ENCODE data around the gene REPS1. TPM values are rescaled to one million over a fixed set of nuclear protein-coding genes. Genes with fewer than 3 reads are reported as not detected.

Gene REPS1
- total and polyA plus RNA-seq, 2 donors (not counting 1 experiment from before 2014, with no cell fraction given): 38.1 to 57.1 TPM

GRCh38 chr6:138857775-138858174 is 130.3 kb downstream of the REPS1 start:
- Histone ChIP-seq H3K4me3 (ENCODE audit: control extremely low read depth in 1 of 5, extremely low read depth in 1 of 5, insufficient read depth in 1 of 5, low read depth in 2 of 5, low read length in 4 of 5) (no peak overlapping the region), H2AFZ (ENCODE audit: insufficient read depth, low read depth, low read length, poor library complexity, severe bottlenecking) (no peak overlapping the region), H3K4me1 (ENCODE audit: control insufficient read depth in 2 of 2, insufficient read depth in 2 of 2, low read length in 2 of 2) (no peaks in the 10 kb centered on the region), H3K9me3 (ENCODE audit: control extremely low read depth in 1 of 3, control insufficient read depth in 2 of 3, insufficient read depth in 1 of 3, low read length in 2 of 3) (no peaks in the 10 kb centered on the region), H3K36me3 (replicated peaks in 1 of 2; ENCODE audit: control extremely low read depth in 1 of 2, control insufficient read depth in 1 of 2, extremely low read depth in 1 of 2, insufficient read depth in 2 of 2, low read length in 1 of 2) (no peaks in the 10 kb centered on the region), H4K20me1 (ENCODE audit: control insufficient read depth, insufficient read depth, low read length, poor library complexity, severe bottlenecking) (no peaks in the 10 kb centered on the region), H3K4me2 (replicated peaks; ENCODE audit: low read depth, low read length, poor library complexity, severe bottlenecking) (no peak overlapping the region), H3K79me2 (ENCODE audit: control insufficient read depth, insufficient read depth, low read length) (no peaks in the 10 kb centered on the region), H3K27me3 (replicated peaks in 1 of 4; ENCODE audit: control extremely low read depth in 1 of 4, control insufficient read depth in 3 of 4, insufficient read depth in 4 of 4, low read length in 3 of 4) (no peaks in the 10 kb centered on the region), H3K27ac (ENCODE audit: low read length in 2 of 2) (no peak overlapping the region), H3K9ac (ENCODE audit: low read length) (no peak overlapping the region)
- no peak overlapping the region for H3K4me3 Mint-ChIP-seq
- H3K27me3 Mint-ChIP-seq: peaks cover 15% of the 10 kb centered on the region
- CTCF ChIA-PET: no interaction called here
- POLR2A ChIA-PET: no interaction called here
- TF ChIP-seq, protein P1, sequence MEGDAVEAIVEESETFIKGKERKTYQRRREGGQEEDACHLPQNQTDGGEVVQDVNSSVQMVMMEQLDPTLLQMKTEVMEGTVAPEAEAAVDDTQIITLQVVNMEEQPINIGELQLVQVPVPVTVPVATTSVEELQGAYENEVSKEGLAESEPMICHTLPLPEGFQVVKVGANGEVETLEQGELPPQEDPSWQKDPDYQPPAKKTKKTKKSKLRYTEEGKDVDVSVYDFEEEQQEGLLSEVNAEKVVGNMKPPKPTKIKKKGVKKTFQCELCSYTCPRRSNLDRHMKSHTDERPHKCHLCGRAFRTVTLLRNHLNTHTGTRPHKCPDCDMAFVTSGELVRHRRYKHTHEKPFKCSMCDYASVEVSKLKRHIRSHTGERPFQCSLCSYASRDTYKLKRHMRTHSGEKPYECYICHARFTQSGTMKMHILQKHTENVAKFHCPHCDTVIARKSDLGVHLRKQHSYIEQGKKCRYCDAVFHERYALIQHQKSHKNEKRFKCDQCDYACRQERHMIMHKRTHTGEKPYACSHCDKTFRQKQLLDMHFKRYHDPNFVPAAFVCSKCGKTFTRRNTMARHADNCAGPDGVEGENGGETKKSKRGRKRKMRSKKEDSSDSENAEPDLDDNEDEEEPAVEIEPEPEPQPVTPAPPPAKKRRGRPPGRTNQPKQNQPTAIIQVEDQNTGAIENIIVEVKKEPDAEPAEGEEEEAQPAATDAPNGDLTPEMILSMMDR (IDR thresholded peaks at IDR 0.05): no peak
- no peak for TF ChIP-seq EZH2 (IDR thresholded peaks at IDR 0.05; ENCODE audit: borderline replicate concordance, insufficient read depth, low read depth, low read length, poor library complexity, severe bottlenecking)
- H3K27ac Mint-ChIP-seq: no peak overlapping the region
- H3K4me1 Mint-ChIP-seq: no peaks in the 10 kb centered on the region
- intact Hi-C loops (cut with micrococcal nuclease): no loop called here
- H3K9me3 Mint-ChIP-seq (ENCODE audit: insufficient read depth): no peaks in the 10 kb centered on the region
- WGBS (ENCODE audit: insufficient coverage): no CpG with 5 or more reads among the region's 10 CpGs
- DNase-seq: no peak
- ATAC-seq (ENCODE audit: low read depth): no peak

- no peak for DNase-seq
- ChIA-PET POLR2A (no interaction called here), CTCF (no interaction called here)
- 83% methylated on average over 5 of the region's 6 CpGs for WGBS (ENCODE audit: insufficient coverage)
- Mint-ChIP-seq H3K27ac (no peak overlapping the region), H3K4me3 (no peak overlapping the region), H3K9me3 (ENCODE audit: insufficient read depth) (no peaks in the 10 kb centered on the region), H3K4me1 (no peaks in the 10 kb centered on the region), H3K27me3 (peaks cover 9% of the 10 kb centered on the region)
- H4K20me1 ChIP-seq (ENCODE audit: control insufficient read depth, insufficient read depth, low read length, poor library complexity, severe bottlenecking): no peaks in the 10 kb centered on the region
- no peaks in the 10 kb centered on the region for H3K79me2 ChIP-seq (ENCODE audit: control insufficient read depth, insufficient read depth, low read length)
- no peak overlapping the region for H3K9ac ChIP-seq (ENCODE audit: low read length)
- intact Hi-C loops (cut with micrococcal nuclease): no loop called here
- no peaks in the 10 kb centered on the region for H3K27me3 ChIP-seq (replicated peaks in 1 of 4; ENCODE audit: control extremely low read depth in 1 of 4, control insufficient read depth in 3 of 4, insufficient read depth in 4 of 4, low read length in 3 of 4)
- ATAC-seq (ENCODE audit: low read depth): no peak
- H3K9me3 ChIP-seq (ENCODE audit: control extremely low read depth in 1 of 3, control insufficient read depth in 2 of 3, insufficient read depth in 1 of 3, low read length in 2 of 3): no peaks in the 10 kb centered on the region
- TF ChIP-seq, protein P1 (IDR thresholded peaks at IDR 0.05): no peak
- TF ChIP-seq EZH2 (IDR thresholded peaks at IDR 0.05; ENCODE audit: borderline replicate concordance, insufficient read depth, low read depth, low read length, poor library complexity, severe bottlenecking): no peak
- H2AFZ ChIP-seq (ENCODE audit: insufficient read depth, low read depth, low read length, poor library complexity, severe bottlenecking): no peak overlapping the region
- H3K4me1 ChIP-seq (ENCODE audit: control insufficient read depth in 2 of 2, insufficient read depth in 2 of 2, low read length in 2 of 2): no peaks in the 10 kb centered on the region
- H3K4me2 ChIP-seq (replicated peaks; ENCODE audit: low read depth, low read length, poor library complexity, severe bottlenecking): no peak overlapping the region
- no peak overlapping the region for H3K4me3 ChIP-seq (ENCODE audit: control extremely low read depth in 1 of 5, extremely low read depth in 1 of 5, insufficient read depth in 1 of 5, low read depth in 2 of 5, low read length in 4 of 5)
- no peaks in the 10 kb centered on the region for H3K36me3 ChIP-seq (replicated peaks in 1 of 2; ENCODE audit: control extremely low read depth in 1 of 2, control insufficient read depth in 1 of 2, extremely low read depth in 1 of 2, insufficient read depth in 2 of 2, low read length in 1 of 2)
- no peak overlapping the region for H3K27ac ChIP-seq (ENCODE audit: low read length in 2 of 2)
Measured at GRCh38 chr6:138856654-138857053, 131.4 kb downstream of the REPS1 start.

Other genes with a start within 250 kb of the REPS1 start
- 26.3 and 26.9 TPM in 2 replicates for gene CCDC28A, start 214.5 kb downstream of the REPS1 start, total RNA-seq
- gene CCDC28A, start 214.5 kb downstream of the REPS1 start, polyA plus RNA-seq: 14.4 and 18.9 TPM in 2 replicates
- not detected in 2 replicates for gene ECT2L, start 192.2 kb downstream of the REPS1 start, total RNA-seq
- gene ECT2L, start 192.2 kb downstream of the REPS1 start, polyA plus RNA-seq: 0.20 TPM in 1 of 2 replicates, not detected in the other
- gene ABRACL, start 40.5 kb upstream of the REPS1 start, total RNA-seq: 22.6 and 23.0 TPM in 2 replicates
- 13.6 and 29.3 TPM in 2 replicates for gene ABRACL, start 40.5 kb upstream of the REPS1 start, polyA plus RNA-seq
- gene HECA, start 146.8 kb upstream of the REPS1 start, total RNA-seq: 50.4 and 53.0 TPM in 2 replicates
- gene HECA, start 146.8 kb upstream of the REPS1 start, polyA plus RNA-seq: 19.2 and 51.3 TPM in 2 replicates